Mucosa of gallbladder (tissue), 1 donor: ENCODE results near the gene ATP1A1. TPM values are rescaled to one million over a fixed set of nuclear protein-coding genes. Genes with fewer than 3 reads are reported as not detected.

ENCODE experiments used
- DNase-seq: peaks from one replicate; pipeline ENCODE4 v3.0.0-alpha.2; 2020; ENCODE audit warnings: low spot score
- total RNA-seq: library from RNA; stranded (reverse); gene quantifications from one replicate; pipeline ENCODE4 v1.2.1, GENCODE V29; 2021
- donor health status: DM: no; HTN: no; CAD: no.

The ATP1A1 gene
- total RNA-seq, 1 donor from 2014 or later: 2,502 TPM

- no peak for DNase-seq
Observed at GRCh38 chr1:116371752-116372151, 1.3 kb upstream of the ATP1A1 start.

- no peak for DNase-seq
Observed at GRCh38 chr1:116372191-116372590, 853 bp upstream of the ATP1A1 start.

GRCh38 chr1:116373431-116374352, 648 bp downstream of the ATP1A1 start:
- DNase-seq: peak; percentile 61

- DNase-seq: no peak
Observed at GRCh38 chr1:116374353-116375147, 1.5 kb downstream of the ATP1A1 start.

GRCh38 chr1:116375148-116375886, 2.3 kb downstream of the ATP1A1 start:
- no peak for DNase-seq

DNA sequence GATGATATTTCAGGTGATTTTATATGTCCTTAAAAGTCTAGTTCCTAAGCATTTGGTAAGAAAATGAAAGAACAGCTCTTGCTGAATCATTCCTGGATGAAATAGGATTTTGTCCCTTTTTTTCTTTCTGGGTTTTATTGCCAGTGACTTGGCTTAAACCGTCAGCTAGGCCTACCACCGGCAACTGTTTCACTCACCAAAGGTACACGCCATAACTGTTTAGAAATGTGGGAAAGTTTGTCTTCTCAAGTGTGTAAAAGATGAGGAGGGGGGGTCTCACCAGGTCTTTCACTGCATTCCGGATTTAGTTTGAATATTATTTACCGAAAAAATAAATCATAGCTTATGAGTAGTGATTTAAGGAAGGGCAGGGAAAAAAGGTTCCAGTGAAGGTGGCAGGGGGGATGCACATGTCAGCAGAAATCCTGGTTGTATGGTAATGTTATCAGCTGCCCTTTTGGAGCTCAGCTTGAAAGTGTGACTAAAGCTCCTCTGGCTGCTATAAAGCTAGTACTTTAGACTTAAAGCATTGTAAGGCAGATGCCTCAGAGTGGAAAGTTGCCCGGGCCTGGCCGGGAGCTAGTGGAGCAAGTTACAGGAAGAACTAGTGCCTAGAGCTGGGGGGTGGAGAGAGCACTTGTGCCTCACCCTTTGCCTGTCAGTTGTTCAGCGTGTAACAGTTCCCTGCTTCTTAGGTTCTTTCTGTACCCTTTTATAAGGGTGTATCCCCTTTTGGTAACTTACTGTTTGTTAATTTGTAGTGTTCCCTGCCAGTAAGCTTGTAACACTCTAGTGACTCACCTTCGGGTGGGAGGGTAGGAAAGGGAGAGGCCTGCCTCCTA, 3.1 kb downstream of the ATP1A1 start:
- peak; percentile 71 for DNase-seq

DNA sequence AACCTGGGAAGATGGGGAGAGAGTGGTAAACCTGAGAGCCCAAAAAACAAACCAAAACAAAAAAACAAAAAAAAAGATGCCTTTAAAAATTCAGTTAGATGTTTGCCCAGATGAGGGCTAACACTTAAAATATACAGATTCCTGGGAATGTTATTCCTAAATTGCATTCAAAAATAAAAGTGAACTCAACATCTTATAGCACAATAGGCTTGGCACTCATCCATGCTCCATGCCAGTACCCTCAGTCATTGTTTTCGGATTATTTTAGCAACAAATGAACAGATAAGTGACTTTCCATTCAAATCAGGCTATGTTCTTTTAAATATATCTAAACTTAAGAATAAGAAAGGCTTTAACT, 3.7 kb downstream of the ATP1A1 start:
- DNase-seq: no peak

GRCh38 chr1:116377541-116378529, 4.8 kb downstream of the ATP1A1 start:
- DNase-seq: peak; percentile 64

- no peak for DNase-seq
Observed at GRCh38 chr1:116379057-116379630, 6.1 kb downstream of the ATP1A1 start.

DNA sequence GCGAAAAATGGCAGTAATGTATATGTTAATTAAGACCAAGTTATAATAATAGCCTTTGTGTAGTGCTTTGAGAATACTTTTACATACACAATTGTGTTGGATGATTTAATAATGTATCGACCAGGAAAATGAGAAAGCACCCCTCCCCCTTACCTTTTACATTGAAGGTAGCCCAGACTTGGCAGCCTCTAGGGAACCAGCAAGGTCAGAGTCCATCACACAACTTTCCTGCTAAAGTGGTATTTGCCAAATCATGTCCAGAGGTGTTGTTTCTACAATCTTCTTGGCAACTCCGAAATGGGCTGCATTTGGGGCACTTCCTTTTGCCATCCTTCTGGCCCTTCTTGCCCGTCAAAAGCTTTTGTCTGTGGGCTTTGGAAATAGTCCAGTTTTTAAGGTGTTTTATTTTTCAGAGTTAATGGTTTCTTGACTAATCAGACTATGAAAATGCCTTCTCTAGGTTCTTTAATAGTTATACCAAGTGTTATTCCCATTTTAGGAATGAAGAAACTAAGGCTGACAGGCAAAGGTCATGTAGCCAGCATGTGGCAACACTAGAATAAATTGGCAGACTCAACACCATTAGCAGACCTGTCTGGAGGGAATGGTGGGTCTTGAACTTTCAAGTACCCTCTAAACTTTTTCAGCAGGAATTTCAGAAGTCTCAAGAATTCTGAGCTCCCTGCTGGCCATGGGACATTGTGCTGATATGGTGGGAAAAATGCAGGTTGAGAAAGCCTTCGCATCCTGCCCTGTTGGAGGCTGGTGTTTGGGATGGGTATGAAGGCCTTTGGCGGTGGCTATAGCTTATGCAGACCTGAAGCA, 6.8 kb downstream of the ATP1A1 start:
- DNase-seq: peak; percentile 69

GRCh38 chr1:116380499-116381242, 7.6 kb downstream of the ATP1A1 start:
- no peak for DNase-seq

DNA sequence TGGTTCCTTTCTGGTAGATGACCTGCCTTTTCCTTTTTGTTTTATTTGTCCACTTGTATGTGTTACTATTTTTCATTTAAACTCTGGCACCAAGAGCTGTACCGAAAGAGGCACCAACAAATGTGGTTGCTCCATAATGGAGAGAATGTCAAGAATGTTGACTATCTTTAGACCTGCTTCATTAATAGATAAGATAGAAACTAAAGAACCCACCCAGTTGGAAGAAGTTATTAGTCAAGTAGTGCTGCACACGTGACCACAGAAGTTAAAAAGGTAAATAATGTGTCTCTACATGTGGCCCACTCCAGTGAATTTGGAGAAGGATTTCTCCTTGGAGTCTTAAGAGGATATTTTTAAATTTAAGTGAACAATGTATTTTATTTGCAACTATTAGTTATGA, 9.3 kb downstream of the ATP1A1 start:
- no peak for DNase-seq

GRCh38 chr1:116382857-116383483, 9.9 kb downstream of the ATP1A1 start:
- no peak for DNase-seq

GRCh38 chr1:116386042-116386441, 13.0 kb downstream of the ATP1A1 start:
- DNase-seq: no peak

- no peak for DNase-seq
Observed at GRCh38 chr1:116387551-116387950, 14.5 kb downstream of the ATP1A1 start.

DNA sequence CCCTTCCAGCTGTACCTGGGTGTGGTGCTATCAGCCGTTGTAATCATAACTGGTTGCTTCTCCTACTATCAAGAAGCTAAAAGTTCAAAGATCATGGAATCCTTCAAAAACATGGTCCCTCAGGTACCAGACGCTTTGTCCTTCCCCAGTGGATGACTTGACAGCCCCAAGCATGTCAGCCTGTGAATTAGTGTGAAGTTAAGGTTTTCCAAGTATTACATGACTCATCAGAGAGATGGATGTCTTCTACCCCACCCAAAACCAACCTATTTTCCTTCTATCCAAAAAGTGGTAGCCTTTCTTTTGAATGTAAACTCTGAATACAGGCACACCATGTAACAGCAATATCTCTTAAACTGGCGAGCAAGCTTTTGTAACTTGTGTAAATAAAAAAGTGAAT, 15.1 kb downstream of the ATP1A1 start:
- no peak for DNase-seq

GRCh38 chr1:116389013-116389412, 16.0 kb downstream of the ATP1A1 start:
- DNase-seq: no peak

- no peak for DNase-seq
Observed at GRCh38 chr1:116389686-116390085, 16.6 kb downstream of the ATP1A1 start.
